Vagina (tissue), 2 donors: ENCODE results near the gene ETS1.

Source experiments
- CTCF ChIP-seq, 3 experiments: fragments of 450-650 bp in 2 of 3; fragments of 200-600 bp in 1 of 3; sonication (generic) in 1 of 3; IDR thresholded peaks; one replicate each; pipeline ENCODE4 v1.5.1; 2017 to 2019; ENCODE audit warnings: antibody characterized with exemption in 3 of 3, mild to moderate bottlenecking in 2 of 3, moderate library complexity in 2 of 3
- POLR2AphosphoS5 ChIP-seq, 2 donors: sonication (generic); formaldehyde crosslinking; IDR thresholded peaks; one replicate each; pipeline ENCODE4 v1.9.0; 2017; ENCODE audit warnings: antibody characterized with exemption in 2 of 2, mild to moderate bottlenecking in 2 of 2, low read depth in 1 of 2; ENCODE audit not compliant: insufficient read depth in 1 of 2

GRCh38 chr11:128503245-128503991 lies 83.9 kb downstream of the ETS1 start:
- TF ChIP-seq CTCF (IDR thresholded peaks at IDR 0.05) (no peak), POLR2AphosphoS5 (IDR thresholded peaks at IDR 0.05; ENCODE audit: insufficient read depth in 1 of 2, low read depth in 1 of 2) (no peak)
